Gastroesophageal sphincter (tissue), 4 donors: Measurements from ENCODE around the gene NOL8. TPM values are rescaled to one million over a fixed set of nuclear protein-coding genes. Genes with fewer than 3 reads are reported as not detected.

Experiments
- ATAC-seq: fragments of 150-250 bp; one replicate; pipeline ENCODE4 v1.9.1; 2016; ENCODE audit warnings: mild to moderate bottlenecking, moderate library complexity
- H3K27ac ChIP-seq, 4 donors: fragments of 200-600 bp; sonication (generic) in 3 of 4; 1 replicate in 3 of 4; 2 replicates in 1 of 4; pipeline ENCODE4 v1.5.1; 2016 to 2019
- H3K27me3 ChIP-seq: fragments of 200-600 bp; sonication (generic); one replicate; pipeline ENCODE4 v1.5.1; 2019
- H3K36me3 ChIP-seq, 2 donors: fragments of 200-600 bp; sonication (generic); one replicate each; pipeline ENCODE4 v1.5.1; 2019; ENCODE audit warnings: control low read depth in 1 of 2
- H3K4me1 ChIP-seq, 3 donors: fragments of 200-600 bp; sonication (generic); 1 replicate in 2 of 3; 2 replicates in 1 of 3; pipeline ENCODE4 v1.5.1; 2016 to 2019; ENCODE audit warnings: control low read depth in 2 of 3
- H3K4me3 ChIP-seq, 2 donors: fragments of 200-600 bp; sonication (generic); one replicate each; pipeline ENCODE4 v1.5.1; 2019; ENCODE audit warnings: mild to moderate bottlenecking in 1 of 2, moderate library complexity in 1 of 2
- H3K9me3 ChIP-seq, 3 donors: fragments of 200-600 bp; sonication (generic); one replicate each; pipeline ENCODE4 v1.5.1; 2017 to 2019; ENCODE audit warnings: control low read depth in 2 of 3
- EP300 ChIP-seq: sonication (generic); formaldehyde crosslinking; IDR thresholded peaks from one replicate; pipeline ENCODE4 v1.6.1; 2017; ENCODE audit warnings: antibody characterized with exemption, mild to moderate bottlenecking
- POLR2A ChIP-seq, 2 donors: fragments of 450-650 bp; IDR thresholded peaks; one replicate each; pipeline ENCODE4 v1.6.1; 2017; ENCODE audit warnings: antibody characterized with exemption in 2 of 2, mild to moderate bottlenecking in 2 of 2, moderate library complexity in 1 of 2
- POLR2AphosphoS5 ChIP-seq: sonication (generic); formaldehyde crosslinking; IDR thresholded peaks from one replicate; pipeline ENCODE4 v1.6.1; 2017; ENCODE audit warnings: antibody characterized with exemption
- WGBS, 2 donors: methylation state at CpG; one replicate each; pipeline ENCODE4 v1.1.5; 2018; ENCODE audit warnings: low coverage in 1 of 2; 5-methylcytosine and 5-hydroxymethylcytosine counted together
- total RNA-seq, 4 donors: library from RNA; depleted of rRNA; stranded (reverse); fragments of >200 nt; gene quantifications; one replicate each; pipeline ENCODE4 v1.1.0, GENCODE V29; 2016
- TF ChIP-seq, protein P1 (sequence below), 4 experiments: fragments of 200-600 bp in 2 of 4; fragments of 450-650 bp in 2 of 4; sonication (generic) in 1 of 4; IDR thresholded peaks; one replicate each; pipeline ENCODE4 v1.5.1; 2017 to 2019; ENCODE audit warnings: antibody characterized with exemption in 4 of 4, mild to moderate bottlenecking in 2 of 4, moderate library complexity in 2 of 4

Gene NOL8
- total RNA-seq, 4 donors from 2014 or later: 15.6 to 42.2 (median 24.4) TPM

DNA sequence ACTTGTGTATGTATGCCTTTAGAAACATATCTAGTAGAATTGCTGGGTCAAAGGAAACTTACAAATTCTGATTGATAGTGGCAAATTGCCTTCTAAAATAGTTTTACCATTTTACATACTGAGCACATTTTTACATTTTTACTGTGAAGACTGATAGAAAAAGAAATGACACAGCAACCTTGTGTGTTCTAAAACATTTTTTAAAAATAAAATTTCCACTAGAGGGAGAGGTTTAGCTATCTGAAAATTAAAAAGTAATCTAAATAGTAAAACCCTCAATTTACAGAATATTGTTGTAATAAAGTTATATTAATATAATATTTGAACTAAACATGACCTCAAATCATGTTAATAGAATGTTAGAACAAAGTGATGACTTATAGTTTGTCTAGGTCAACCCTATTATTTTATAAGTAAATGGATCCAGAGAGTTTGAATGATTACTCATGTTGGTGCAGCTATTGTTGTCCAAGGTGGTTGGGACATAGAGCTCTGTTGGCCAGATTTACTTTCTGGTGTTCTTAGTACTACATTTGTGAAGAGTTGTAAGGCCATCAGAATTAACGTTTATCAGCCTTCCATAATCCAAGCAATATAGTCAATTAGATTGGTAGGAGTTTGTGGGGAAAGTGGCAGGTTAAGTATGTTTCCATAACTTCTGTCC is 17.8 kb upstream of the NOL8 start:
- no peak for TF ChIP-seq EP300
- TF ChIP-seq, protein P1, sequence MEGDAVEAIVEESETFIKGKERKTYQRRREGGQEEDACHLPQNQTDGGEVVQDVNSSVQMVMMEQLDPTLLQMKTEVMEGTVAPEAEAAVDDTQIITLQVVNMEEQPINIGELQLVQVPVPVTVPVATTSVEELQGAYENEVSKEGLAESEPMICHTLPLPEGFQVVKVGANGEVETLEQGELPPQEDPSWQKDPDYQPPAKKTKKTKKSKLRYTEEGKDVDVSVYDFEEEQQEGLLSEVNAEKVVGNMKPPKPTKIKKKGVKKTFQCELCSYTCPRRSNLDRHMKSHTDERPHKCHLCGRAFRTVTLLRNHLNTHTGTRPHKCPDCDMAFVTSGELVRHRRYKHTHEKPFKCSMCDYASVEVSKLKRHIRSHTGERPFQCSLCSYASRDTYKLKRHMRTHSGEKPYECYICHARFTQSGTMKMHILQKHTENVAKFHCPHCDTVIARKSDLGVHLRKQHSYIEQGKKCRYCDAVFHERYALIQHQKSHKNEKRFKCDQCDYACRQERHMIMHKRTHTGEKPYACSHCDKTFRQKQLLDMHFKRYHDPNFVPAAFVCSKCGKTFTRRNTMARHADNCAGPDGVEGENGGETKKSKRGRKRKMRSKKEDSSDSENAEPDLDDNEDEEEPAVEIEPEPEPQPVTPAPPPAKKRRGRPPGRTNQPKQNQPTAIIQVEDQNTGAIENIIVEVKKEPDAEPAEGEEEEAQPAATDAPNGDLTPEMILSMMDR (IDR thresholded peaks at IDR 0.05): peak in 3 of 4 experiments; percentile 30 to 48 (median 40)
- Histone ChIP-seq H3K9me3 (no peaks in the 10 kb centered on the region), H3K36me3 (peaks cover 0 to 27% of the 10 kb centered on the region in 2 donors), H3K4me1 (peaks cover 0 to 22% (median 0%) of the 10 kb centered on the region in 3 donors), H3K27ac (peak overlapping the region in 3 of 4 donors; percentile 18 to 49 (median 22)), H3K4me3 (no peak overlapping the region), H3K27me3 (no peaks in the 10 kb centered on the region)
- ATAC-seq: no peak
- WGBS, 2 donors: 38 to 50% methylated on average over 1 of the region's 1 CpG

DNA sequence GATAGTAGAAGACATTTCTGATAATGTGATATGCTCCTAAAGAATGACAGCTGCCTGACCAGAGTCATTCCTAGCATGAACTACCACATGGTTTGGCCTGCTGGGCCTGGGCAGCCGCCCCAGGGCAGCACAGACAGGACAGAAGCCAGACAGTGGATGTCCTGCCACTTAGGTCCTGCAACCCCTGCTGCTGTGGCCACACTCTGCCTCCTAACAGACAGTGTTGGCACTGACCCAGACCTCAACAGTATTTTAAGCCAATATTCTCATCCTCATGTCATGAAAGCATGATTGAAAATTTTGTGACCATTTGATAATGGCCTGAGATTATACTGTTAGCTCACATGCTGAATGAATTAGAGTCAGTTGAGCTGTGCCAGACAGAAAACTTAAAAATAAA is 16.4 kb upstream of the NOL8 start:
- WGBS, 2 donors: 100% methylated on average over 1 of the region's 1 CpG; no CpG with 5 or more reads in 1 of the 2 donors
- peaks cover 0 to 37% of the 10 kb centered on the region in 2 donors for H3K36me3 ChIP-seq
- TF ChIP-seq POLR2A (IDR thresholded peaks at IDR 0.05) (no peak), POLR2AphosphoS5 (no peak), EP300 (no peak)
- TF ChIP-seq, protein P1 (IDR thresholded peaks at IDR 0.05): no peak
- no peaks in the 10 kb centered on the region for H3K9me3 ChIP-seq
- no peak for ATAC-seq
- no peak overlapping the region for H3K27ac ChIP-seq
- H3K4me1 ChIP-seq: peaks cover 0 to 22% (median 0%) of the 10 kb centered on the region in 3 donors
- no peak overlapping the region for H3K4me3 ChIP-seq
- H3K27me3 ChIP-seq: no peaks in the 10 kb centered on the region

DNA sequence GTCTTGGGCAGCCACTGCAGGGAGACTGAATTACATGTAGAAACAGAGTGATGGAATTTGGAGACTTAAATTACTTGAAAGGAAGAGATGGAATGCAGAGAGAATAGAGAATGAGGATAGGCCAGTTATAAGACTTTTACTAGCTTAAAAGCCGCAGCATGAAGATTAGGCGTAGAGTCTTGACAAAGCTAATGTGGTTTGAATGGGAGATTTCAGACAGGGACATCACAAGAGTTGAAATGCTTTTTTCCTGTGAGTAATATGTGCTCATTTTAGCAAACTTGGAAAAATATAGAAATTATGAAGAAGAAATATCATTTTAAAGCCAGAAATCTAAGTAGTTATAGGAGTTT is 8.1 kb upstream of the NOL8 start:
- Histone ChIP-seq H3K27ac (peak overlapping the region in 1 of 4 donors; percentile 18), H3K9me3 (no peaks in the 10 kb centered on the region), H3K4me3 (no peak overlapping the region), H3K36me3 (peaks cover 0 to 18% of the 10 kb centered on the region in 2 donors), H3K27me3 (no peaks in the 10 kb centered on the region), H3K4me1 (peaks cover 0 to under 1% (median 0%) of the 10 kb centered on the region in 3 donors)
- WGBS, 2 donors: 62 to 79% methylated on average over 2 of the region's 2 CpGs
- no peak for ATAC-seq
- TF ChIP-seq POLR2A (IDR thresholded peaks at IDR 0.05): no peak
- no peak for TF ChIP-seq POLR2AphosphoS5
- no peak for TF ChIP-seq EP300
- TF ChIP-seq, protein P1 (IDR thresholded peaks at IDR 0.05): no peak

GRCh38 chr9:92332577-92333281 is 7.6 kb upstream of the NOL8 start:
- Histone ChIP-seq H3K4me1 (peaks cover 0 to 6% (median 0%) of the 10 kb centered on the region in 3 donors), H3K4me3 (no peak overlapping the region), H3K27ac (peak overlapping the region in 1 of 4 donors; percentile 18), H3K27me3 (no peaks in the 10 kb centered on the region), H3K36me3 (peaks cover 0 to 13% of the 10 kb centered on the region in 2 donors), H3K9me3 (no peaks in the 10 kb centered on the region)
- TF ChIP-seq, protein P1 (IDR thresholded peaks at IDR 0.05): no peak
- TF ChIP-seq EP300 (no peak), POLR2AphosphoS5 (no peak), POLR2A (IDR thresholded peaks at IDR 0.05) (no peak)
- 51 to 74% methylated on average over 2 to 3 of the region's 3 CpGs for WGBS, 2 donors
- ATAC-seq: no peak

DNA sequence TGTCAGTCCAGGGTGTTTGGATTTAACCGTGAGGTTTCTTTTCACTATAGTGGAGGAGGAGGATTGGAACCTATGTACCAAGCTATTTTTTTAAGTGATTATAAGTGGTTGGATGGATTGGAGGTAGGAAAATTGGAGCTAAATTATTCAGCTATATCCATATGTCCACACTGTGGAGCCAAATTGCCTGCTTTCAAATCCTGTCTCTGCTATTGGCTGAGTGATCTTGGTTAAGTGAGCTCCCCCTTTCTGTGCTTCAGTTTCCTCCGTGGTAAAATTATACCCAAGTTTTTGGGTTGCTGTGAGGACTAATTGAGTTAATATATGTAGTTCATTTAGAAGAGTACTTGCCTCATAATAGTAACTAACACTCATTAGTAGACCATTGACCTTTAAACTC is 3.1 kb upstream of the NOL8 start:
- Histone ChIP-seq H3K9me3 (no peaks in the 10 kb centered on the region), H3K36me3 (peaks cover 0 to 5% of the 10 kb centered on the region in 2 donors), H3K27me3 (no peaks in the 10 kb centered on the region), H3K27ac (no peak overlapping the region), H3K4me1 (peaks cover 0 to 37% (median 17%) of the 10 kb centered on the region in 3 donors), H3K4me3 (no peak overlapping the region)
- no peak for TF ChIP-seq POLR2AphosphoS5
- TF ChIP-seq EP300: no peak
- TF ChIP-seq, protein P1 (IDR thresholded peaks at IDR 0.05): no peak
- WGBS, 2 donors: 18 to 23% methylated on average over 2 of the region's 2 CpGs
- no peak for ATAC-seq
